GM15510 (cell line): ENCODE measurements around the gene TBXT.

Experiments used
- POLR2A ChIP-seq: IDR thresholded peaks from 3 replicates; pipeline ENCODE4 v1.6.1; 2011; ENCODE audit warnings: borderline replicate concordance; ENCODE audit not compliant: insufficient read length; ENCODE audit errors: extremely low read depth

Gene TBXT

GRCh38 chr6:166167801-166168615 is at the start of gene TBXT:
TBXT (minus strand) TSS chr6:166167851; CDS start chr6:166167591, 260 bp downstream.
- TF ChIP-seq POLR2A: no peak

- no peak for TF ChIP-seq POLR2A
Observed at GRCh38 chr6:166207284-166207561, 39.6 kb upstream of the TBXT start.

GRCh38 chr6:166206510-166207283 is 39.0 kb upstream of the TBXT start:
- TF ChIP-seq POLR2A: no peak

DNA sequence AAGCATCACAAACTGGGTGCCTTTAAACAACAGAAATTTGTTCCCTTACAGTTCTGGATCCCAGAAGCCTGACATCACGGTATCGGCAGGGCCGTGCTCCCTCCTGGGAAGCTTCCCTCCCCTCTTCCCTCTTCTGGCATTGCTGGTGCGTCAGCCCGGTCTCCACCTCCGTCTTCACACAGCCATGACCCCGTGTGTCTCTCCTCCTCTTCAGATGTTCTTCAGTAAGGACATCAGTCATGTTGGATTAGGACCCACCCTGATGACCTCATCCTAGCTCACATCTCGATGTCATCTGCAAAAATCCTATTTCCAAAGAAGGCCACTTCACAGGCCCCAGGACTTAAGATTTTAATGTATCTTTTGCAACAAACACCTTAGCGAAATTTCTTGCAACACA is 38.4 kb upstream of the TBXT start:
- TF ChIP-seq POLR2A: no peak

- no peak for TF ChIP-seq POLR2A
Observed at GRCh38 chr6:166204852-166205650, 37.4 kb upstream of the TBXT start.

GRCh38 chr6:166203641-166204222 is 36.1 kb upstream of the TBXT start:
- TF ChIP-seq POLR2A: no peak

DNA sequence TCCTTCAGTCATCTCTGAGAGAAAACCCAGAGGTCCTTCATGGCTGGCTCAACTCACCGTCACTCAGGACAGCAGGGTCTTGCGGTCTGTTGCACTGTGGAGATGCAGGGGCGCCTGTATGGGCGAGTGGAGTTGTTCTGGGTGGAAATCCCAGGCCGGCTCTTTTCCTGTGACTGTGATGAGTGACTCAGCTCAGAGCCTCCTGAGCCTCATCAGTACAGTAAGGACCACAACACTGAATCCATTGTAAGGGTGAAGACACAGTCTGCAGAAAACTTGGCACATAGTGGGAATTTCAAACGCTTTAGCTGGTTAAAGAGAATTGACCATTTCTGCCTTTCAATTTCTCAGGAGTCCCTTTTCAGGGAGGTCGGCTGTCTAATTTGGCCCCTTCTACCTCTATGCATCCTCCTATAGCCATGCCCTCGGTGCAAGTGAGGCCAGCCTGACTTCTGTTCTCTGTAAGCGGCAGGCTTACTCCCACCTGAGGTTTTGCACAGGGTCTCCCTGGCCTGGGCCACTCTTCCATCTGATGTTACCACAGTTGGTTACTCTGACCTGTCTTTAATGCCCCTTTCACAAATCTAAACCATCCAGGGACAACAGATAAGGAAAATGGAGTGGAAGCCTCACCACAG is 35.5 kb upstream of the TBXT start:
- TF ChIP-seq POLR2A: no peak

DNA sequence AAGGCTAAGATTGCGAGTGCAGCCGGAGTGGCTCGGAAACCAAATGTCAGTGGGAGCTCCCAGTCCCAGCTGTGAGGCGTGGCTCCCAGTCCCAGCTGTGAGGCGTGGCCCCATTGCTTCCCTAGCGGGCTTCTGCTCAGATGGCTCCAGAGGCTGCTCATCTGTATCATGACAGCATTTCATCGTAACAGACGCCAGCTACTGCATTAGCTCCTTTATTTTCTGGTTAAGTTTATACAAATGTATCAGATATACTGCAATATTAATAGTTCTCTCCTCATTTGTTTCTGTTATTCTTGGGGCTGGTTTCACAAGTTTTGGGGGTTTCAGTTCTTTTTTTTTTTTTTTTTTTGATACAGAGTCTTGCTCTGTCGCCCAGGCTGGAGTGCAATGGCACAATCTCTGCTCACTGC is 34.7 kb upstream of the TBXT start:
- no peak for TF ChIP-seq POLR2A

GRCh38 chr6:166201878-166202277 is 34.2 kb upstream of the TBXT start:
- TF ChIP-seq POLR2A: no peak

- no peak for TF ChIP-seq POLR2A
Observed at GRCh38 chr6:166197361-166197760, 29.7 kb upstream of the TBXT start.

- TF ChIP-seq POLR2A: no peak
Observed at GRCh38 chr6:166195860-166196238, 28.2 kb upstream of the TBXT start.

DNA sequence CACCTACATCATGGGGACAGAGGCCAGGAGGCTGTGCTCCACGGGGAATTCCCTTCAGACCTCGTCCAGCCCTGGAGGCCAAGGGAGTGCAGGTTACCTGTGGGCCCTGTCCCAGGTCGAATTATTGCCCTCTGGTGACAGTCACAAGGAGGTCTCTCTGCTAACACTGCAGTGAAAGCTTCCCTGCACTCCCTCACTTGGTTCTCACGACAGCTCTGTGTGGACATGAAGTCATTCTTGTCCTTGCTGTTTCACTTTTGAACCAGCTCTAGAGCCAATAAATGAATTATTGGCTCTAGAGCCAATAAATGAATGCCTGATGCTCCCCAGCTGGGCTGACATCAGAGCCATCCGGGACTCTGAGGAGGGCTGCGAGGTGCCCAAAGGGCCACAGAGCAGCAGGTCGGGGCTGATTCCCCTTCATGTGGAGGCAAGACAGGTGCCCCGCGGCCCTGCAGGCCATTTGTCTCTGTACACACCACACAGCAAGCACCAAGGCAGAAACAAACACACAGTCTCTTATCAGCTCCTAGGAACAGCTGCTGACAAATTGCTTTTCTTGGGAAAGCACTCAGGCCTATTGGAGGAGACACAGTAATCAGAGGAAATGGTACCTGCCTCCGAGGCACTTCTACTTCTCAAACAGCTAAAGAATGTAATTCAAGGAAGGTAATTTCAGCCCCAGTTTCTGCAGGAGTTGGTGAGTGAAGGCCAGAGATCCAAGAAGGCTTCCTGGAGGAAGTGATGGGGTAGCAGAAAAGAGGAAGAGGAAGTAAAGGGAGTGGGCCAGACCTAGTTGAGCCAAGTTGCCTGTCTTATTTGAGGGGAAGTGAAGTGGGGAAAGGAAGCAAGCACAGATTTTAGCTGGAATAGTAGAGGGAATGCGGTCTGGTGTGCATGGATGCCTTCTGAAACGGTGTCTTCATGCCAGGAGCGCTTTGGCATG is 27.5 kb upstream of the TBXT start:
- TF ChIP-seq POLR2A: no peak

GRCh38 chr6:166192557-166192956 is 24.9 kb upstream of the TBXT start:
- no peak for TF ChIP-seq POLR2A
